Stimulated activated CD4-positive, alpha-beta T cell treated with anti-CD3 and anti-CD28 coated beads, TNF-alpha, amount 100 ng/mL, for 1 hour (primary cell): ENCODE results near the gene SOD3.

ENCODE experiments used
- DNase-seq, 3 donors: peaks; one replicate each; pipeline ENCODE4 v3.0.0-alpha.2; 2020; ENCODE audit warnings: low read depth in 3 of 3, low spot score in 1 of 3

SOD3 gene

DNA sequence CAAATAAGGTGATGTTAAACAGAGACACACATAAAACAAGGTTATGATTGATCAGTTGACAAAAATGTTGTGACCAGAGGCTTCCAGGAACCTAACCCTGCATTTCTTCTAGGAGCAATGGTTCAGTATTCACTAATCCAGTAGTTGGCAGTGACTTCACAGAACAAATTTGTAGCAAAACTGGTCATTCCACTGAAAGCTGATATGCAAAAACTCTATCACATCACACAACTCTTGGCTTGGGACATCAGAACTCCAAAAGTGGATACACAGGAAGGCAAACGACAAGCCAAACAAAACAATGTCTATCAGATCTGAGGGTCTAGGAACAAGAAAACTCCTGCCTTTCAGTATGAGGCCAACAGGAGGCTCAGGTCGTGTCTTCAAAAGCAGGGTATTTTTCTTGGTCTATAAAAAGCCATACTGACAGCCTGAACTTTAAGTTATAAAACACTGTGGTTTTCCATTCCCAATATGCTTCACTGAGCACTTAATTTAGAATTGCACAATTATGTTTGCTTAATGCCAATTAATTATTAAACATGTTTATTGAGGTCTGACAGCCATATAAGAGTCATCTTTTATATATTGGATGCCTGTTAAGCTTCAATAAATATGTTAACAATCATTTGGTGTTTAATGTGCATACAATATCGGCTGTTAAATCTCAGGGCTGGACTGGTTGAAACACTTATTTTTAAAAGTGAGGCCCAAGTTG, 45.6 kb downstream of the SOD3 start:
- no peak for DNase-seq

DNA sequence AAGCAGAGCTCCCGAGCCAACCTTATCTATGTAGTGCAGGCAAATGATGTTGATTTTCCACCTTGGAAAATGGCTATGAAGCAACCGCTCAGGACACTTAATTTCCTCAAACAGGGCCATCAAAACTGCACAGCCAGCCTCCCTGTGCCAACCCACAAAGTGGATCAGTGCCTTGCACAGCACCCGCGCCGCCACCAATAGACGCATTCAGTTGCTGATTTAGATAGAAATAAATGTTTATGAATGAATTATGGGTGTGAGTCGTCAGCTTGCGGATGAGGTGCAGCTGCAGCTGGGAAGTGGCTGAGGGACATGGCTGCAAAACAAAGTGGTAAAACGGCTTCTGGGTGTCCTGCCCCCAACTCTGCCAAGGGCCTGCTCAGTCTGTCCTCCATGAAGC, 47.0 kb downstream of the SOD3 start:
- DNase-seq: no peak

DNA sequence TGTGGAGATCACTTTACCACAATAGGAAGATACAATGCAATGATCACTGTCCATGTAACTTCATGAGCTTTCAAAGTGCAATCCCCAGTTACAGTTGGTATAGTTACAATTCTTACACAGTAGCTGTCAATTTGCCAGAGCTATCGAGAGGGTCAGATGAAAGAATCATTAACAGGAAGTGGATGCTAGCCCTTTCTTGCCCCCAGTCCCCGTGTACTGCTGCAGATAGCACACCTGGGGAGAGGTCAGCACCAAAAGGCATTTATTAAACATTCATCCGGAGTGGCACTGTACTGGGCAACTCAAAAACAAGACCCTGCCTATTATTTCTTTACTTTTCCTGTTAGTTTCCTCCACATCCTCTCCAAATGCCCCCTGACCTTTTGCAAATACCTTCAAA, 47.7 kb downstream of the SOD3 start:
- no peak for DNase-seq

DNA sequence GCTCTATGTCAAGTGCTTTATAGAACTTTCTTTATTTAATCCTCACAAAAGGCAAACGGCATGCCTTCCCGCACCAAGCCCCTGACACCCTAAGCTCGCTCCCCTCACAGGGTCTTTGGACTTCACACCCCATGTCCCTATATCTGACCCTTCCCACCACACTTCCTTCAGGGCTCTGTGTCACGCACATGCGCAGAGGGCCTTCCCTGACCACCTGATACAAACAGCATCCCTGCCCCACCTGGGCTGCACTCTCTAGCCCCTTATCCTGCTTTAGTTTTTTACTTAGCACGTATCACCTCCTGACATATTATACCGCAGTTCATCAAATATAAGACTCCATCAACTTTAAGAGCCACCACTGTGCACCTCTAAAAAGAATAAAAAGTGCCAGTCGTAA, 49.8 kb downstream of the SOD3 start:
- DNase-seq: no peak

DNA sequence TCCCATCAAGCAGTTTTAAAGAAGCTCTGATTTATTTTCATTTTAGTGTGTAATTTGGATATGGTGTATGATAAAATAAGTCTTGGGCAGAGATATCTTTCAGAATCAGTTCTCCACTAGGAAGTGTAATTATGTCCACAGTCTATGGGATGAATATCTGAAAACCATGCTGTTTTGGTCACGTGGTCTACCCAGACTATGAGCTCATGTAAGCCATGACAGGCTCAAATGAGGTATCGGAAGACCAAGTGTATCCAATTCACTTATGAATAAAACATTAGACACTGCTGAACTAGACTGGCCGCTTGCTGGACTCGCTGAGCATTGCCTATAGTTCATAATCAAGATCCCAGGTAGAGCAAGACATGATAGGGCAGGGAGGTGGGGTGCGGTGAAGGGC, 50.5 kb downstream of the SOD3 start:
- no peak for DNase-seq

DNA sequence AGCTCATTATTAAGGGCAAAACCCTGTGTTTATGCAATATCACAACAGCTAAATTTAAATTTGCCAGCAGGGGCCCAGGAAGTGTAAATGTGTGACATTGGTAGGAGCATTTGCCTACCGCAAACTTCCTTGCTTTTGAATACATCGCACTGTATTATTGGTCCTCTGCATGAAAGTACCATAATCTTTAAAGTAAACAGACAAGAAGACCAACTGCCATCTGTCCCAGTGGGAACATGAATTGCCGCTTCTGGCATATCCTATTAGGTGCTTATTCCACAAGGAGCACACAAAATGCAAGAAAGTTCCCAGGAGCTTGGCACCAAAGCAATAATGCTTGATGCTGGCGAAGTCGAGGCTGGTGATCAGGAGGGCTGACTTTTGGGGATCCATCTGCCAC, 51.3 kb downstream of the SOD3 start:
- no peak for DNase-seq

DNA sequence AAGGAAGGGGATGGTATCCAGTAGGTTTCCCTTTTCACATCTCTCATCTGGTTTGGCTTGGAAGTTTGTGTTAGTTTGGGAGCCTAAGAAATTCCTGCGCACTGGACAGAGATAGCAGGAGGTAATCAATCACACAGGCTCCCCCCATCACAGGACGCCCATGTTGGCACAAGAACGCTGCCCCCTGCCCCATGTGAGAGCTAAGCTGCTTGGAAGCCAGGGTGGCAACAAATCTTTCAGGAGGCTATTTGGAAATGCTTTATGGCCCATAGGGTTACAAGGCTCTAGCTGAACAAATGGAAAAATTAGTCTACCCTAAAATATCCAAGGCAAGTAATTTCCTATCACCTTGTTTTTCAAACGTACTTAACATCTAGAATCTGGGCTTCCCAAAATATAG, 54.0 kb downstream of the SOD3 start:
- DNase-seq: no peak

DNA sequence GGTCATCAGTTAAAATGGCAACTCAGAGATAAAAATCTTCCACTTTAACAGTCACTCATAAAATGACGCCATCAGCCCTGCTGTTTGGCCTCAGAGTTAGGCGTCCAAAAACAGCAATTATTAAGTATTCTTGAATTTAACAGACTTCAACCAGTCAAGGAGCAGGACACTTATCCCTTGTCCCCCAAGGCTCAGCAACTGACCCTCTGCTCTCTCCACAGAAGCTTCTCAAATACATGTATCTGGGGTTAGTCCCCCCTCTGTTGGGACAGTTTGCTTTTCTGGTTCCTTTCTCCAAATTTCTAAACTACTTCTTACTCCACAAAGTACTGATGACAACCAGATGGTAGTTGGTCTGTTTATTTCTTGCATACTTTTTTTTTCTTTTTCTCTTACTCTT, 54.4 kb downstream of the SOD3 start:
- DNase-seq: no peak
